D341Med (cell line): ENCODE measurements around the gene NOB1.
"Not testable (repeated sequence)": the region's sequence is repeated elsewhere in the genome, so short reads cannot be mapped to it uniquely, and the experiment has no call there.

Experiments used
- DNase-seq: peaks from one replicate; pipeline ENCODE4 v3.0.0; 2012; ENCODE audit warnings: low spot score

The NOB1 gene

GRCh38 chr16:69754469-69755310, at the start of gene NOB1:
Gene NOB1 (minus strand): TSS chr16:69754926. CDS start chr16:69754910, 16 bp downstream.
- DNase-seq: peak; percentile 96

GRCh38 chr16:69804297-69804696, 49.6 kb upstream of the NOB1 start:
- DNase-seq: no peak

- DNase-seq: no peak
Observed at GRCh38 chr16:69799611-69800031, 44.9 kb upstream of the NOB1 start.

GRCh38 chr16:69798466-69798865, 43.7 kb upstream of the NOB1 start:
- DNase-seq: no peak

- DNase-seq: peak; percentile 74
Observed at GRCh38 chr16:69796285-69797118, 41.8 kb upstream of the NOB1 start.

GRCh38 chr16:69794486-69794885, 39.8 kb upstream of the NOB1 start:
- DNase-seq: no peak

GRCh38 chr16:69793526-69793925, 38.8 kb upstream of the NOB1 start:
- no peak for DNase-seq

GRCh38 chr16:69791391-69791847, 36.7 kb upstream of the NOB1 start:
- not testable (repeated sequence) for DNase-seq

- no peak for DNase-seq
Observed at GRCh38 chr16:69787883-69788282, 33.2 kb upstream of the NOB1 start.

- no peak for DNase-seq
Observed at GRCh38 chr16:69784586-69784985, 29.9 kb upstream of the NOB1 start.

GRCh38 chr16:69781118-69781517, 26.4 kb upstream of the NOB1 start:
- no peak for DNase-seq

- no peak for DNase-seq
Observed at GRCh38 chr16:69779724-69780123, 25.0 kb upstream of the NOB1 start.

GRCh38 chr16:69775563-69775962, 20.8 kb upstream of the NOB1 start:
- no peak for DNase-seq

- DNase-seq: no peak
Observed at GRCh38 chr16:69773260-69773947, 18.7 kb upstream of the NOB1 start.

GRCh38 chr16:69771651-69771967, 16.9 kb upstream of the NOB1 start:
- no peak for DNase-seq

GRCh38 chr16:69769404-69769803, 14.7 kb upstream of the NOB1 start:
- DNase-seq: no peak

- no peak for DNase-seq
Observed at GRCh38 chr16:69768666-69769065, 13.9 kb upstream of the NOB1 start.

- DNase-seq: no peak
Observed at GRCh38 chr16:69767459-69768229, 12.9 kb upstream of the NOB1 start.

- DNase-seq: no peak
Observed at GRCh38 chr16:69763599-69763942, 8.8 kb upstream of the NOB1 start.

- DNase-seq: no peak
Observed at GRCh38 chr16:69762814-69763598, 8.3 kb upstream of the NOB1 start.
